Stomach smooth muscle (tissue), 2 donors: ENCODE results near the gene CALCOCO1.

Experiments
- H3K27ac ChIP-seq: one replicate; pipeline ENCODE4 v1.7.0; 2013; ENCODE audit warnings: mild to moderate bottlenecking, low read length, inconsistent platforms
- H3K27me3 ChIP-seq, 2 donors: one replicate each; pipeline ENCODE4 v1.7.0; 2013; ENCODE audit warnings: low read length in 2 of 2; ENCODE audit not compliant: insufficient read depth in 2 of 2, control insufficient read depth in 1 of 2
- H3K36me3 ChIP-seq, 2 donors: one replicate each; pipeline ENCODE4 v1.7.0; 2013; ENCODE audit warnings: low read length in 2 of 2; ENCODE audit not compliant: control insufficient read depth in 2 of 2, insufficient read depth in 2 of 2
- H3K4me1 ChIP-seq: one replicate; pipeline ENCODE4 v1.7.0; 2013; ENCODE audit warnings: low read length; ENCODE audit not compliant: control insufficient read depth, insufficient read depth
- H3K4me3 ChIP-seq, 2 donors: one replicate each; pipeline ENCODE4 v1.7.0; 2013; ENCODE audit warnings: low read length in 2 of 2
- H3K9ac ChIP-seq, 2 donors: one replicate each; pipeline ENCODE4 v1.7.0; 2013; ENCODE audit warnings: low read length in 2 of 2, mild to moderate bottlenecking in 1 of 2
- H3K9me3 ChIP-seq, 2 donors: one replicate each; pipeline ENCODE4 v1.7.0; 2013; ENCODE audit warnings: low read length in 2 of 2; ENCODE audit not compliant: control insufficient read depth in 2 of 2
- donor health status: healthy.
- donor health status: Pancreatic carcinoma.

The CALCOCO1 gene

DNA sequence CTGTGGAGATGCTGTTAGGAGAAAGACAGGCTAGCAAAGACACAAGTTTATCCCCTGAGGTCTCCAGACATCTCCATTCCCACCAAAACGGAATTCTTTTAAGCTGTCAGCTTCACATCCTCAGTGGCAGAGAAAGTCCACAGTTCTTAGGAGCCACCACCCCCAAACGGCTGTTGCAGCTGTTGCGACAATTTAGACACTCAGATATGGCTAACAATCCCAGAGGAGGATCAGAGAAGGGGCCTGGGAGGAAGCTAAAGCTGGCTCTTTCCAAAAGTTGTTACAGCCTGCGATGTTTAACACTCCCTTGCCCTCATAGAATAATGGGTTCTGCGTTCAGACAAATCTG lies 49.5 kb downstream of the CALCOCO1 start:
- peak overlapping the region; percentile 98 for H3K27ac ChIP-seq
- no peaks in the 10 kb centered on the region for H3K27me3 ChIP-seq
- no peaks in the 10 kb centered on the region for H3K9me3 ChIP-seq
- H3K4me1 ChIP-seq, result peaks cover 33% of the 10 kb centered on the region
- H3K4me3 ChIP-seq, result peak overlapping the region; percentile 44 to 99
- peaks cover under 1 to 3% of the 10 kb centered on the region in 2 donors for H3K36me3 ChIP-seq
- peak overlapping the region; percentile 82 to 93 for H3K9ac ChIP-seq

DNA sequence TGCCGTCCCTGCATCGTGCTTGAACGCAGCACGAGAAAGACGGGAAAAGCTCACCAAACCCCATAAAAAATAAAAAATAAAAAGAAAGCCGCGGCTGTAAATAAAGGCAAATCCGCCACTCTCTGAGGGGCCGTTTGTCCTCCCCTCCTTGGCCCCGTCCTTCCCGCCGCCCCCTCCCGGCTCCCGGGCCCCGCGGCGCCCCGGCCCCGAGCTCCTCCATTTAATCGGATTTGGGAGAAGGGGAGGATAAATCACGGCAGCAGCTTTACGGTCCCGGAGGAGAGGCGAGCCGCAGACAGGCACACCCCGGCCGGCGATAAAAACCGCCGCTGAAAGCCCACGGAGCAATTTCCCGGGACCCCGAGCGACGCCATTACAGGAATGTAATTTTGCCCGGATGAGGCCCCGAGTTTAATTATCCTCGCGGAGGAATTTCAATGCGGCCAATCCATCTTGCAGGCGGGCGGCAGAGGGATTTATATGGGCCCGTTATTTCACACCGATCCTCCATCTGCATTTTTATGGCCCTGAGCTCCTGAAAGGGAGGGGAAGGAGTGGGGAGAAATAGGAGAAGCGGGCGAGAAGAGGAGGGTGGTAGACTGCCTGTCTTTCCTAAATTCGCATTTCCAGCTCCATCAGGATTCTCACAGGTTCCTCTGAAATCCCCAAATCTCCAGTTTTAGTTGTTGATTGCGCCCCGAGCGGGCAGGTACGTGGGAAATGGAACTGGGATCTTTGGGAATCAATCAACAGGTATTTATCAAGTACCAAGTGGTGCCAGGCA lies 50.0 kb downstream of the CALCOCO1 start:
- H3K4me3 ChIP-seq, result peak overlapping the region; percentile 72 to 99
- no peaks in the 10 kb centered on the region for H3K9me3 ChIP-seq
- peak overlapping the region; percentile 82 to 93 for H3K9ac ChIP-seq
- no peaks in the 10 kb centered on the region for H3K27me3 ChIP-seq
- H3K4me1 ChIP-seq, result peaks cover 33% of the 10 kb centered on the region
- peak overlapping the region; percentile 98 for H3K27ac ChIP-seq
- H3K36me3 ChIP-seq, result peaks cover 6 to 7% of the 10 kb centered on the region in 2 donors

GRCh38 chr12:53676656-53677015 lies 50.6 kb downstream of the CALCOCO1 start:
- Histone ChIP-seq H3K4me1 (peaks cover 33% of the 10 kb centered on the region), H3K36me3 (peaks cover 7% of the 10 kb centered on the region in 2 donors), H3K9me3 (no peaks in the 10 kb centered on the region), H3K27ac (peak overlapping the region; percentile 98), H3K4me3 (peak overlapping the region; percentile 72 to 99), H3K27me3 (no peaks in the 10 kb centered on the region), H3K9ac (peak overlapping the region; percentile 82 to 93)

DNA sequence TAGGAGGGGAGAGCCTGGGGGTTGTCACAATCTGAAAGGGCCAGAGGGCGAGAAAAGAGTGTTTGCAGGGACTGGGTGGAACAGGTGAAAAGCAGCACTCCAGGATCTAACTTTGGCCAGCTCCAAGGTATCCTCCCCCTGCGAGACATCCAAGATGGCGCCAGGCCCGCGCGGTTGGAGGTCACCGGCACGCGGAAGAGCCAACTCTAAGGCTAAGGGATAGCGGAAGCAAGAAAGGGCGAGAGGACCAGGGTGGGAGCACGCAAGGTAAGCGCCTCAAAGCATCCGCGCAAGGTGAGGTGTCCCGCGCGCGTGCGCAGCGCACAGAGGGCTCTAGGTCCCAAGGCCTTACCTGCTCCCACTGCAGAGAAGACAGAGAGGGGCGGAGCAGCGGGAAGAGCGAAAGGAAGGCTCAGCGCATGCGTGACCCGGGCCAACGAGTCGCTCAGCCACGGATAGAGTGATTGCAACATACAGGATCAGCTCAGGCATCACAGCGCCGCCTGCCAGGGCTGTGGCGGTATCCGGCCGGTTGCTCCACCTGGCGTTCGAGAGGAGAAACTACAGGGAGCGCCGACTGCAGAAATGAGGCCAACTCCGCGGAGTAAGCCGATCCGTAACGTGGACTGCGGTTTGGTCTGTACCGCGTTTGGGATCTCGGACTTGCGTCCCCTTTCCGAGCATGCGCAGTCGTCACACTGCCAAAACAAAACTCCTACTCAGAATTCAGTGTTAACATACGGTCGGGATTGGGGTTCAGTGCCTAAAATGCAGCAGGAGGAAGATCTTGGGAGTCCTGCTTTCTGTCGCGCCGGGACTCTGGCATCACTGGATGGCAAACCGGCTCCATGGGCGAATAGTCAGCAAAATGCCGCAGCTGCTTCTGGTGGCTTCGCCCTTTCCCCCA lies 51.3 kb downstream of the CALCOCO1 start, which contains the start of gene ATP5MC2:
ATP5MC2 (minus strand) TSS at position 383 of the 907 bp plus-strand sequence. CDS start 3,469 bp downstream, outside the sequence.
- Histone ChIP-seq H3K4me1 (peaks cover 33% of the 10 kb centered on the region), H3K9me3 (no peaks in the 10 kb centered on the region), H3K9ac (peak within 1 kb of the TSS; percentile 85 to 93), H3K27me3 (no peaks in the 10 kb centered on the region), H3K27ac (peak within 1 kb of the TSS; percentile 98), H3K4me3 (peak within 1 kb of the TSS; percentile 95 to 99), H3K36me3 (peaks cover 11 to 14% of the 10 kb centered on the region in 2 donors)

DNA sequence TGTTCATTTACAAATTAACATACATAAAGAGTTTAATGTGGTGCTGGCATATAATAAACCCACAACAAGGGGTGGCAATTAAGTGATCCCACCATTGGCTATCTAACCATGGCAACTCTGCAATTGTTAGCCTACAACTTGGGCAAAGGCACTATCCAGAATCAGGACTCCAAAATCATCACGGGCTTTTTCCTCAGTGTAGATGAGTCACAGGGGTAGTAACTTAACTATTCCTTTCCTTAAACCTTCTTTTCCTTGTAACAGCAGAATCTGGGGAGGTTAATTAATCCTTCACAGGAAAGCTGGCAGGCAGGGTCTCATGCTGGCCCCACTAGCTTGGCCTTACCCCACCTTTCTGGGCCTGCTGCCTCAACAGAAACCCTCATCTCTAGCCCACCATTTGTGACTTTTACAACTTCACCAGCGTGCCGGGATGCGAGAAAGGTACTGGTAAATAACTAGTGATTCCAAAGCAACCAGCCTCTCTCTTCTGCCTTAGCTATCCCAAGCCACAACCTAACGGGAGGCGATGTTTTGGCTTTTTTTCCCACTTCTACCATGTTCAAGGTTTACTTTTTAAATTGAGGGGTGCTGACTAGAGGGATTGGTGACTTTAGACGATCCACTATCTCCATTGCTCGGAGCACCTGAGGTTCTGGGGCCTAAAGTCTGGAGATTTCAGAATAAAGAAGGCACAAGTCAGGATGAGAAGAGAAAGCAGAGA lies 52.1 kb downstream of the CALCOCO1 start:
- peak overlapping the region; percentile 95 to 99 for H3K4me3 ChIP-seq
- H3K27me3 ChIP-seq, result no peaks in the 10 kb centered on the region
- peaks cover 33% of the 10 kb centered on the region for H3K4me1 ChIP-seq
- H3K27ac ChIP-seq, result peak overlapping the region; percentile 98
- peak overlapping the region; percentile 84 to 85 for H3K9ac ChIP-seq
- H3K36me3 ChIP-seq, result peaks cover 15 to 18% of the 10 kb centered on the region in 2 donors
- no peaks in the 10 kb centered on the region for H3K9me3 ChIP-seq

- Histone ChIP-seq H3K4me1 (peaks cover 12% of the 10 kb centered on the region), H3K9me3 (no peaks in the 10 kb centered on the region), H3K27me3 (no peaks in the 10 kb centered on the region), H3K4me3 (no peak overlapping the region), H3K36me3 (peaks cover 34 to 36% of the 10 kb centered on the region in 2 donors), H3K27ac (no peak overlapping the region), H3K9ac (no peak overlapping the region)
Observed at GRCh38 chr12:53670971-53671370, 56.3 kb downstream of the CALCOCO1 start.

DNA sequence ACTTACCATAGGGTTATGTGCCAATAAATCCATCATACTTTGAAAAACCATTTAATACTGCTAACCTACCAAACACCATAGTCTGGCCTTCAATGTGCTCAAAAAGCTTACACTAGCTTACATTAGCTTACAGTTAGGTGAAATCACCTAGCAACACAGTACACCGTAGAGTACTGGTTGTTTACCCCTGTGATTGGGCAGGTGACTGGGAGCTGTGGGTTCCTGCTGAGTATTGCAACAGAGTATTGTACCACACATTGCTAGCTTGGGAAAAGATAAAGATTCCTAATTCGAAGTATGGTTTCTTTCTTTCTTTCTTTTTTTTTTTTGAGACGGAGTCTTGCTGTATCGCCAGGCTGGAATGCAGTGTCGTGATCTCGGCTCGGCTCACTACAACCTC lies 56.9 kb downstream of the CALCOCO1 start:
- H3K36me3 ChIP-seq, result peaks cover 38 to 41% of the 10 kb centered on the region in 2 donors

DNA sequence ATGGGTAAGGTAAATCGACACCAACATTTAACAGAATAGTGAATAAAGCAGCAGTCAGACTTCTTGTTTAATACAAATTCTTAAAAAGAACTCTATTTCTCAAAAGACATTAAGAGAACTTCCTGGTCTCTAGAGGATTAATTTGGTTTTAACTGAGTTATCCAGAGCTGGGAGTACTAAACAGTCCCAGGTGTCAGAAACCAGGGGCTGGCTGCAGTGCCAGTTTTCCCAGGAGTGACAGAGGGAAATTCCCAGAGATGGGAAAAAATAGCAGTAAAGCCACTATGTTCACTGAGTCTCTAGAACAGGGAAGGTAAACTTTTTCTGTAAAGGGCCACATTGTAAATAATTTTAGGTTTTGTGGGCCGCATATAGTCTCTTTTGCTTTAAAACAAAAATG lies 60.2 kb downstream of the CALCOCO1 start:
- peaks cover 41 to 43% of the 10 kb centered on the region in 2 donors for H3K36me3 ChIP-seq
- H3K27ac ChIP-seq, result no peak overlapping the region
- H3K4me3 ChIP-seq, result no peak overlapping the region
- H3K27me3 ChIP-seq, result no peaks in the 10 kb centered on the region
- peaks cover 9% of the 10 kb centered on the region for H3K4me1 ChIP-seq
- H3K9ac ChIP-seq, result no peak overlapping the region
- no peaks in the 10 kb centered on the region for H3K9me3 ChIP-seq

More for the DNA sequence above, 56.9 kb downstream of the CALCOCO1 start:
- no peaks in the 10 kb centered on the region for H3K27me3 ChIP-seq
- H3K9me3 ChIP-seq, result no peaks in the 10 kb centered on the region
- H3K9ac ChIP-seq, result no peak overlapping the region
- no peak overlapping the region for H3K27ac ChIP-seq
- H3K4me3 ChIP-seq, result no peak overlapping the region
- peaks cover 13% of the 10 kb centered on the region for H3K4me1 ChIP-seq

- Histone ChIP-seq H3K36me3 (peaks cover 28 to 32% of the 10 kb centered on the region in 2 donors), H3K4me1 (peaks cover 16% of the 10 kb centered on the region), H3K9me3 (no peaks in the 10 kb centered on the region), H3K27me3 (no peaks in the 10 kb centered on the region), H3K4me3 (no peak overlapping the region), H3K9ac (no peak overlapping the region), H3K27ac (peak overlapping the region; percentile 53)
Observed at GRCh38 chr12:53664936-53665335, 62.3 kb downstream of the CALCOCO1 start.

- no peak overlapping the region for H3K9ac ChIP-seq
- no peaks in the 10 kb centered on the region for H3K9me3 ChIP-seq
- peaks cover 23% of the 10 kb centered on the region for H3K4me1 ChIP-seq
- peaks cover 20 to 25% of the 10 kb centered on the region in 2 donors for H3K36me3 ChIP-seq
- H3K27me3 ChIP-seq, result no peaks in the 10 kb centered on the region
- no peak overlapping the region for H3K4me3 ChIP-seq
- H3K27ac ChIP-seq, result no peak overlapping the region
Observed at GRCh38 chr12:53664191-53664590, 63.1 kb downstream of the CALCOCO1 start.
